HEK293 (cell line): Measurements from ENCODE around the gene SULT4A1.

ENCODE experiments used
- CTCF ChIA-PET: fragments of 350-600 bp; formaldehyde crosslinking; extraction: SDS; loops from one replicate; lab custom pipeline; 2021; ENCODE audit warnings: antibody characterized with exemption; lab: Yijun Ruan, JAX
- POLR2A ChIA-PET: fragments of 300-600 bp; formaldehyde crosslinking; extraction: SDS; loops from one replicate; lab custom pipeline; 2020; ENCODE audit warnings: antibody characterized with exemption, inconsistent platforms; lab: Yijun Ruan, JAX
- H3K27ac ChIP-seq: fragments of 200-500 bp; sonication (Bioruptor generic); 2 replicates; pipeline ENCODE4 v1.5.1; 2014; ENCODE audit warnings: low read depth, low read length, control low read depth, inconsistent platforms; ENCODE audit errors: extremely low read depth
- H3K36me3 ChIP-seq, 2 experiments: fragments of 200-500 bp in 1 of 2; sonication (Bioruptor generic) in 1 of 2; 1 replicate in 1 of 2; 2 replicates in 1 of 2; pipeline ENCODE4 v1.5.1; 2014 to 2017; ENCODE audit warnings: inconsistent platforms in 2 of 2, low read length in 2 of 2; ENCODE audit not compliant: control insufficient read depth in 2 of 2, insufficient read depth in 1 of 2
- H3K4me1 ChIP-seq: fragments of 200-500 bp; sonication (Bioruptor generic); 2 replicates; pipeline ENCODE4 v1.5.1; 2014; ENCODE audit warnings: mild to moderate bottlenecking, low read length, inconsistent platforms; ENCODE audit not compliant: control insufficient read depth, insufficient read depth
- H3K4me3 ChIP-seq: 2 replicates; pipeline ENCODE4 v1.5.1; 2011; ENCODE audit warnings: low read depth, mild to moderate bottlenecking, control low read depth, low read length, moderate library complexity
- H3K9me3 ChIP-seq: fragments of 200-500 bp; sonication (Bioruptor generic); 2 replicates; pipeline ENCODE4 v1.5.1; 2014; ENCODE audit warnings: low read depth, low read length, inconsistent platforms; ENCODE audit not compliant: control insufficient read depth, insufficient read depth
- ATF2 ChIP-seq: fragments of 450-650 bp; formaldehyde crosslinking; IDR thresholded peaks from 2 replicates; pipeline ENCODE4 v1.5.1; 2016; ENCODE audit warnings: missing biosample characterization, missing genetic modification characterization, low read depth
- KLF9 ChIP-seq: fragments of 450-650 bp; formaldehyde crosslinking; IDR thresholded peaks from 2 replicates; pipeline ENCODE4 v1.5.1; 2016; ENCODE audit warnings: missing biosample characterization, missing genetic modification characterization, low read depth
- SCRT2 ChIP-seq: fragments of 450-650 bp; formaldehyde crosslinking; IDR thresholded peaks from 2 replicates; pipeline ENCODE4 v1.5.1; 2016; ENCODE audit warnings: missing biosample characterization, missing genetic modification characterization
- YY2 ChIP-seq: fragments of 450-650 bp; formaldehyde crosslinking; IDR thresholded peaks from 2 replicates; pipeline ENCODE4 v1.5.1; 2016; ENCODE audit warnings: missing biosample characterization, missing genetic modification characterization
- ZBTB17 ChIP-seq: fragments of 450-650 bp; formaldehyde crosslinking; IDR thresholded peaks from 2 replicates; pipeline ENCODE4 v1.5.1; 2016; ENCODE audit warnings: missing biosample characterization, missing genetic modification characterization
- ZBTB21 ChIP-seq: fragments of 450-650 bp; formaldehyde crosslinking; IDR thresholded peaks from 2 replicates; pipeline ENCODE4 v1.5.1; 2017; ENCODE audit warnings: missing biosample characterization, missing genetic modification characterization
- ZBTB44 ChIP-seq: fragments of 450-650 bp; IDR thresholded peaks from 2 replicates; pipeline ENCODE4 v1.5.1; 2018; ENCODE audit warnings: missing biosample characterization, mild to moderate bottlenecking, missing genetic modification characterization
- ZBTB8A ChIP-seq: fragments of 450-650 bp; formaldehyde crosslinking; IDR thresholded peaks from 2 replicates; pipeline ENCODE4 v1.5.1; 2016; ENCODE audit warnings: missing biosample characterization, missing genetic modification characterization
- ZNF140 ChIP-seq: fragments of 450-650 bp; formaldehyde crosslinking; IDR thresholded peaks from 2 replicates; pipeline ENCODE4 v1.5.1; 2016; ENCODE audit warnings: missing biosample characterization, missing genetic modification characterization
- ZNF335 ChIP-seq: fragments of 450-650 bp; formaldehyde crosslinking; conservative IDR thresholded peaks from 2 replicates; pipeline ENCODE4 v1.5.1; 2016; ENCODE audit warnings: missing biosample characterization, missing genetic modification characterization
- ZNF416 ChIP-seq: fragments of 450-650 bp; formaldehyde crosslinking; IDR thresholded peaks from 2 replicates; pipeline ENCODE4 v1.5.1; 2016; ENCODE audit warnings: missing biosample characterization, missing genetic modification characterization
- ZNF521 ChIP-seq: fragments of 450-650 bp; formaldehyde crosslinking; IDR thresholded peaks from 2 replicates; pipeline ENCODE4 v1.5.1; 2017; ENCODE audit warnings: missing biosample characterization, mild to moderate bottlenecking, missing genetic modification characterization
- ZNF561 ChIP-seq: fragments of 450-650 bp; IDR thresholded peaks from 2 replicates; pipeline ENCODE4 v1.5.1; 2018; ENCODE audit warnings: missing biosample characterization, missing genetic modification characterization, borderline replicate concordance
- ZNF621 ChIP-seq: fragments of 450-650 bp; formaldehyde crosslinking; IDR thresholded peaks from 2 replicates; pipeline ENCODE4 v1.5.1; 2017; ENCODE audit warnings: missing biosample characterization, missing genetic modification characterization
- ZNF626 ChIP-seq: fragments of 450-650 bp; sonication (Bioruptor Pico); formaldehyde crosslinking; IDR thresholded peaks from 2 replicates; pipeline ENCODE4 v1.5.1; 2018; ENCODE audit warnings: missing biosample characterization, missing genetic modification characterization, inconsistent platforms
- ZNF629 ChIP-seq: fragments of 450-650 bp; formaldehyde crosslinking; IDR thresholded peaks from 2 replicates; pipeline ENCODE4 v1.5.1; 2017; ENCODE audit warnings: missing biosample characterization, missing genetic modification characterization
- ZNF660 ChIP-seq: fragments of 450-650 bp; IDR thresholded peaks from 2 replicates; pipeline ENCODE4 v1.5.1; 2018; ENCODE audit warnings: missing biosample characterization, mild to moderate bottlenecking, missing genetic modification characterization
- ZNF792 ChIP-seq: fragments of 450-650 bp; formaldehyde crosslinking; IDR thresholded peaks from 2 replicates; pipeline ENCODE4 v1.5.1; 2016; ENCODE audit warnings: missing biosample characterization, missing genetic modification characterization
- TF ChIP-seq, protein P1 (sequence below): fragments of 450-650 bp; formaldehyde crosslinking; optimal IDR thresholded peaks from 2 replicates; pipeline ENCODE3; 2016; ENCODE audit warnings: missing biosample characterization, mild to moderate bottlenecking, missing genetic modification characterization
- TF ChIP-seq, protein P2 (sequence below): sonication (generic); formaldehyde crosslinking; IDR thresholded peaks from 2 replicates; pipeline ENCODE4 v1.8.1; 2022; ENCODE audit warnings: mild to moderate bottlenecking, moderate library complexity, missing genetic modification reagents

Gene SULT4A1

GRCh38 chr22:43862074-43862881 is at the start of gene SULT4A1:
SULT4A1 (minus strand) TSS chr22:43862513; CDS start chr22:43862382, 131 bp downstream.
- Histone ChIP-seq H3K4me1 (no peaks in the 10 kb centered on the region), H3K27ac (no peak within 1 kb of the TSS), H3K4me3 (peak within 1 kb of the TSS; percentile 52), H3K9me3 (no peaks in the 10 kb centered on the region), H3K36me3 (peaks cover 0 to 9% of the 10 kb centered on the region in 2 experiments; a peak in 1 of 3 replicates)
- 0 out of 2 replicates have a peak, but pooled peaks have one; percentile 28 for TF ChIP-seq ZBTB17 (tag by site-specific recombination)
- TF ChIP-seq ZBTB44 (tag by site-specific recombination): no peak
- 0 out of 2 replicates have a peak, but pooled peaks have one; percentile 17 for TF ChIP-seq ZNF660 (tag by site-specific recombination)
- peak; percentile 19; the same call in 1 of the 2 replicates for TF ChIP-seq KLF9 (tag by site-specific recombination)
- TF ChIP-seq, protein P1, sequence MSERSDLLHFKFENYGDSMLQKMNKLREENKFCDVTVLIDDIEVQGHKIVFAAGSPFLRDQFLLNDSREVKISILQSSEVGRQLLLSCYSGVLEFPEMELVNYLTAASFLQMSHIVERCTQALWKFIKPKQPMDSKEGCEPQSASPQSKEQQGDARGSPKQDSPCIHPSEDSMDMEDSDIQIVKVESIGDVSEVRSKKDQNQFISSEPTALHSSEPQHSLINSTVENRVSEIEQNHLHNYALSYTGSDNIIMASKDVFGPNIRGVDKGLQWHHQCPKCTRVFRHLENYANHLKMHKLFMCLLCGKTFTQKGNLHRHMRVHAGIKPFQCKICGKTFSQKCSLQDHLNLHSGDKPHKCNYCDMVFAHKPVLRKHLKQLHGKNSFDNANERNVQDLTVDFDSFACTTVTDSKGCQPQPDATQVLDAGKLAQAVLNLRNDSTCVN: peak; percentile 60
- no peak for TF ChIP-seq ZNF416 (tag by site-specific recombination)
- peak; percentile 88 for TF ChIP-seq ZNF629 (tag by site-specific recombination)
- TF ChIP-seq ZNF626 (tag by site-specific recombination): no peak
- 0 out of 2 replicates have a peak, but pooled peaks have one; percentile 34 for TF ChIP-seq YY2 (tag by site-specific recombination)
- 0 out of 2 replicates have a peak, but pooled peaks have one; percentile 20 for TF ChIP-seq ATF2 (tag by site-specific recombination)
- TF ChIP-seq ZNF792 (tag by site-specific recombination): 0 out of 2 replicates have a peak, but pooled peaks have one; percentile 31
- TF ChIP-seq, protein P2, sequence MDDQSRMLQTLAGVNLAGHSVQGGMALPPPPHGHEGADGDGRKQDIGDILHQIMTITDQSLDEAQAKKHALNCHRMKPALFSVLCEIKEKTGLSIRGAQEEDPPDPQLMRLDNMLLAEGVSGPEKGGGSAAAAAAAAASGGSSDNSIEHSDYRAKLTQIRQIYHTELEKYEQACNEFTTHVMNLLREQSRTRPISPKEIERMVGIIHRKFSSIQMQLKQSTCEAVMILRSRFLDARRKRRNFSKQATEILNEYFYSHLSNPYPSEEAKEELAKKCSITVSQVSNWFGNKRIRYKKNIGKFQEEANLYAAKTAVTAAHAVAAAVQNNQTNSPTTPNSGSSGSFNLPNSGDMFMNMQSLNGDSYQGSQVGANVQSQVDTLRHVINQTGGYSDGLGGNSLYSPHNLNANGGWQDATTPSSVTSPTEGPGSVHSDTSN (CRISPR knock-in tag): peak; percentile 46; the same call in 1 of the 2 replicates
- TF ChIP-seq SCRT2 (tag by site-specific recombination): peak; percentile 91
- TF ChIP-seq ZBTB8A (tag by site-specific recombination): peak; percentile 29; the same call in 1 of the 2 replicates
- TF ChIP-seq ZBTB21 (tag by site-specific recombination): peak; percentile 84
- TF ChIP-seq ZNF521 (tag by site-specific recombination): no peak
- TF ChIP-seq ZNF561: no peak
- TF ChIP-seq ZNF335 (tag by site-specific recombination): peak; percentile 95
- TF ChIP-seq ZNF621 (tag by site-specific recombination): no peak
- 0 out of 2 replicates have a peak, but pooled peaks have one; percentile 13 for TF ChIP-seq ZNF140
- CTCF ChIA-PET: interaction anchor here (0.5 to 2.7 kb wide), 2 partner anchors 21 to 438 kb away, joined by 3 to 9 read pairs; no protein-coding TSS in a partner anchor
- POLR2A ChIA-PET: interaction anchor here (0.7 kb wide), 1 partner anchor 860 kb away, joined by 3 read pairs; no protein-coding TSS in a partner anchor
